Mucosa of descending colon (tissue), 3 donors: ENCODE measurements around the gene SLC25A13. TPM values are rescaled to one million over a fixed set of nuclear protein-coding genes. Genes with fewer than 3 reads are reported as not detected.

Source experiments
- ATAC-seq: fragments of 200-7000 bp; cut with Tn5 transposase; one replicate; pipeline ENCODE4 v1.9.1; 2020; ENCODE audit warnings: mild to moderate bottlenecking, moderate library complexity
- DNase-seq, 3 donors: peaks; one replicate each; pipeline ENCODE4 v3.0.0-alpha.2; 2020
- H3K36me3 ChIP-seq: fragments of 200-600 bp; one replicate; pipeline ENCODE4 v1.8.0; 2021; ENCODE audit warnings: low read depth, mild to moderate bottlenecking
- H3K4me1 ChIP-seq: fragments of 200-600 bp; one replicate; pipeline ENCODE4 v1.8.0; 2021; ENCODE audit warnings: low read depth, mild to moderate bottlenecking
- H3K4me3 ChIP-seq: fragments of 200-600 bp; one replicate; pipeline ENCODE4 v1.8.0; 2021; ENCODE audit warnings: mild to moderate bottlenecking
- H3K9me3 ChIP-seq: fragments of 200-600 bp; one replicate; pipeline ENCODE4 v1.8.0; 2021; ENCODE audit warnings: mild to moderate bottlenecking
- intact Hi-C, 2 donors: fragments of 100-400 bp; cut with DNase I in 1 of 2; cut with micrococcal nuclease in 1 of 2; formaldehyde crosslinking; loops; one replicate each; pipeline versions ENCODE4 v1.11.0 to v1.11.1; 2022; cut with DNase I, micrococcal nuclease
- total RNA-seq, 3 donors: library from RNA; stranded (reverse); fragmentation: NEBNext Ultra II Directional in 2 of 3; extraction: Animal tissue kit (Norgen Biotek cat#: 25700) in 2 of 3; gene quantifications; one replicate each; pipeline versions ENCODE4 v1.2.1 to v1.2.4, GENCODE V29; 2021 to 2023
- TF ChIP-seq, protein P1 (sequence below): fragments of 200-600 bp; IDR thresholded peaks from one replicate; pipeline ENCODE4 v1.8.0; 2022; ENCODE audit warnings: antibody characterized with exemption, mild to moderate bottlenecking
- donor health status: DM: no; HTN: no; CAD: no; lungs with moderate emphysema.
- donor health status: DM: no; HTN: no; CAD: no.
- donor health status: DM: no; HTN: yes; CAD: no.

Gene SLC25A13
- total RNA-seq, 3 donors from 2014 or later = 33.5 to 65.1 (median 42.7) TPM

- intact Hi-C loops = no loop called here
These were observed 216.9 kb downstream of the SLC25A13 start for GRCh38 chr7:96104984-96105383.

DNA sequence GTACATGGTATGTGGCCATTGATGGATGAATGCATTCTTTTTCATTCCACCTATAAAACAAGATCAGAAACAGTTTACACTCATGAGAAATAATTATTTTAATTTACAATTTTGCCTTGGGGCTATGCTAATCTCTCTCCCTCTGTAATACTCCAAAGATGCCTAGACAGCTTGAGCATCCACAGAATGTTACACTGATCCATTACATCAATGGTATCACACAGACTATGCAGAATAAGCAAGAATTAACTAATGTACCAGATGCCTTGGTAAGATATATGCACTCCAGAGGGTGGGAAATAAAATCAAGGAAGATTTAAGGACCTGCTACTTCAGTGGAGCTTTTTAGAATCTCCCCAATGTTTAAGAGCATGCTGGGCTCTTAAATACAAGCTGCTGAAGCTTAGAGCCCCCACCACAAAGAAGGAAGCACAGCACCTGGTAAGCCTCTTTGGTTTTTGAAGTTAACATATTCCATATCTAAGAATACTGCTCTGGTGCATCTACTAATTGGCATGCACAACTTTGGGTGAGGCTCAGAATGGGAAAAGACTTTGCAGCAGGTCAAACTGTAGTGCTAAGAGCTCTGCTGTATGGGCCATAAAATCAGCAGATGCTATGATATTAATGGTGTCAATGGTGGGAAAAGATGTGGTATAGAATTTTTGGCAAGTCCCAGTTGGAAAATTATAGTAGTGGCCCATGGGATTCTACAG lies 219.6 kb downstream of the SLC25A13 start:
- H3K4me3 ChIP-seq = no peak overlapping the region
- TF ChIP-seq, protein P1, sequence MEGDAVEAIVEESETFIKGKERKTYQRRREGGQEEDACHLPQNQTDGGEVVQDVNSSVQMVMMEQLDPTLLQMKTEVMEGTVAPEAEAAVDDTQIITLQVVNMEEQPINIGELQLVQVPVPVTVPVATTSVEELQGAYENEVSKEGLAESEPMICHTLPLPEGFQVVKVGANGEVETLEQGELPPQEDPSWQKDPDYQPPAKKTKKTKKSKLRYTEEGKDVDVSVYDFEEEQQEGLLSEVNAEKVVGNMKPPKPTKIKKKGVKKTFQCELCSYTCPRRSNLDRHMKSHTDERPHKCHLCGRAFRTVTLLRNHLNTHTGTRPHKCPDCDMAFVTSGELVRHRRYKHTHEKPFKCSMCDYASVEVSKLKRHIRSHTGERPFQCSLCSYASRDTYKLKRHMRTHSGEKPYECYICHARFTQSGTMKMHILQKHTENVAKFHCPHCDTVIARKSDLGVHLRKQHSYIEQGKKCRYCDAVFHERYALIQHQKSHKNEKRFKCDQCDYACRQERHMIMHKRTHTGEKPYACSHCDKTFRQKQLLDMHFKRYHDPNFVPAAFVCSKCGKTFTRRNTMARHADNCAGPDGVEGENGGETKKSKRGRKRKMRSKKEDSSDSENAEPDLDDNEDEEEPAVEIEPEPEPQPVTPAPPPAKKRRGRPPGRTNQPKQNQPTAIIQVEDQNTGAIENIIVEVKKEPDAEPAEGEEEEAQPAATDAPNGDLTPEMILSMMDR = no peak
- no peaks in the 10 kb centered on the region for H3K4me1 ChIP-seq
- H3K9me3 ChIP-seq = no peaks in the 10 kb centered on the region
- ATAC-seq (no peak), DNase-seq (no peak)
- intact Hi-C loops = no loop called here
- no peaks in the 10 kb centered on the region for H3K36me3 ChIP-seq

More at GRCh38 chr7:96104984-96105383, 216.9 kb downstream of the SLC25A13 start:
- DNase-seq = no peak
- Histone ChIP-seq H3K9me3 (no peaks in the 10 kb centered on the region), H3K36me3 (no peaks in the 10 kb centered on the region), H3K4me1 (no peaks in the 10 kb centered on the region), H3K4me3 (no peak overlapping the region)
- TF ChIP-seq, protein P1 = no peak
- no peak for ATAC-seq

- H3K4me1 ChIP-seq = no peaks in the 10 kb centered on the region
- DNase-seq (no peak), ATAC-seq (no peak)
- TF ChIP-seq, protein P1 = no peak
- no peak overlapping the region for H3K4me3 ChIP-seq
- intact Hi-C loops = no loop called here
- no peaks in the 10 kb centered on the region for H3K9me3 ChIP-seq
- no peaks in the 10 kb centered on the region for H3K36me3 ChIP-seq
These were observed 221.2 kb downstream of the SLC25A13 start for GRCh38 chr7:96100737-96101136.

DNA sequence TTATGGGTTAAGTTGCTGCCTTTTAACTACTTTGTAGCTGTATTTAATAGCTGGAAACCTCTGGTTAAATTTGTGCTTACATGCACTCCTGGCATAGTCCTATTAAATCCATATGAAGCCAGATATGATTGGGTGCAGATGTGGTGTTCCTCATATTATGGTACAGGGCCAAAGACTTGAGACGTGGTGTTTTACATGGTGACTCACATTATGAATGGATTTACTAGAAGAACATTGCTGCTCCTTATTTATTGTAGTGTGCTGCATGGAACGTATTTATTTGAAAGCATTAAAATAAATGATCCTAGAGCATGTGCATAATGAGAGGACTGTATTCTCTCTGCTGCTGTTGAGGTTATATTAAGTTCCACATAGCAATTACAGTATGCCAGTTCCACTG lies 224.1 kb downstream of the SLC25A13 start:
- Histone ChIP-seq H3K36me3 (no peaks in the 10 kb centered on the region), H3K9me3 (no peaks in the 10 kb centered on the region), H3K4me1 (no peaks in the 10 kb centered on the region), H3K4me3 (no peak overlapping the region)
- ATAC-seq (no peak), DNase-seq (no peak)
- intact Hi-C loops = no loop called here
- TF ChIP-seq, protein P1 = no peak

- TF ChIP-seq, protein P1 = no peak
- intact Hi-C loops = no loop called here
- ATAC-seq (no peak), DNase-seq (no peak)
- Histone ChIP-seq H3K9me3 (no peaks in the 10 kb centered on the region), H3K4me3 (no peak overlapping the region), H3K4me1 (no peaks in the 10 kb centered on the region), H3K36me3 (no peaks in the 10 kb centered on the region)
These were observed 228.5 kb downstream of the SLC25A13 start for GRCh38 chr7:96093435-96093834.

DNA sequence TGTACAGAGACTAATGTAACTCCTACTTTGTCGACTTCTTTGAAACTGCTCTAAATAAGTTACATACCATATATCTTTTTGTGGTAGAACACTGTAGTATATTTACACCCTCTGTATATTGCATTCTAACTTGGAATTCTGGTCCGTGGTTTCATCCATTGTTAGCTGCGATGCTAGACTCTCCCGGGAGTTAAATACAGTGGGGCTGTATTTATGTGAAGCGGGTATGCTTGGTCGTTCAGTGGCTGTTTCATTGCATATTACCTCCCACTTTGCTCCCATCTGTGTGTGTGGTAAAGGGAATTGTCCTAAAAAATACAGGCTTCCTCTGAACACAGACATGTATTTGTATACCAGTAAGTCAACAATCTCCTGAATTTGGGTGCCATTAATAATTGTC lies 231.1 kb downstream of the SLC25A13 start:
- TF ChIP-seq, protein P1 = no peak

More for the DNA sequence above, 231.1 kb downstream of the SLC25A13 start:
- no peaks in the 10 kb centered on the region for H3K36me3 ChIP-seq
- no peaks in the 10 kb centered on the region for H3K4me1 ChIP-seq
- no peak overlapping the region for H3K4me3 ChIP-seq
- intact Hi-C loops = no loop called here
- DNase-seq (no peak), ATAC-seq (no peak)
- H3K9me3 ChIP-seq = no peaks in the 10 kb centered on the region
